ENCODE measurements around the gene ZBED5.

DNA sequence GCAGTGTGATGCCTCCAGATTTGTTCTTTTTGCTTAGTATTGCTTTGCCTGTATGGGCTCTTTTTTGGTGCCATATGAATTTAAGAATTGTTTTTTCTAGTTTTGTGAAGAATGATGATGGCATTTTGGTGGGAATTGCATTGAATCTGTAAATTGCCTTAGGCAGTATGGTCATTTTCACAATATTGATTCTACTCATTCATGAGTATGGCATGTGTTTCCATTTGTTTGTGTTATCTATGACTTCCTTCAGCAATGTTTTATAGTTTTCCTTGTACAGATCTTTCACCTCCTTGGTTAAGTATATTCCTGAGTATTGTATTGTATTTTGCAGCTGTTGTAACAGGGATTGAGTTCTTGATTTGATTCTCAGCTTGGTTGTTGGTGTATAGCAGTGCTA lies 18.3 kb upstream of the ZBED5 start:
- TF ChIP-seq, protein P1, sequence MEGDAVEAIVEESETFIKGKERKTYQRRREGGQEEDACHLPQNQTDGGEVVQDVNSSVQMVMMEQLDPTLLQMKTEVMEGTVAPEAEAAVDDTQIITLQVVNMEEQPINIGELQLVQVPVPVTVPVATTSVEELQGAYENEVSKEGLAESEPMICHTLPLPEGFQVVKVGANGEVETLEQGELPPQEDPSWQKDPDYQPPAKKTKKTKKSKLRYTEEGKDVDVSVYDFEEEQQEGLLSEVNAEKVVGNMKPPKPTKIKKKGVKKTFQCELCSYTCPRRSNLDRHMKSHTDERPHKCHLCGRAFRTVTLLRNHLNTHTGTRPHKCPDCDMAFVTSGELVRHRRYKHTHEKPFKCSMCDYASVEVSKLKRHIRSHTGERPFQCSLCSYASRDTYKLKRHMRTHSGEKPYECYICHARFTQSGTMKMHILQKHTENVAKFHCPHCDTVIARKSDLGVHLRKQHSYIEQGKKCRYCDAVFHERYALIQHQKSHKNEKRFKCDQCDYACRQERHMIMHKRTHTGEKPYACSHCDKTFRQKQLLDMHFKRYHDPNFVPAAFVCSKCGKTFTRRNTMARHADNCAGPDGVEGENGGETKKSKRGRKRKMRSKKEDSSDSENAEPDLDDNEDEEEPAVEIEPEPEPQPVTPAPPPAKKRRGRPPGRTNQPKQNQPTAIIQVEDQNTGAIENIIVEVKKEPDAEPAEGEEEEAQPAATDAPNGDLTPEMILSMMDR (IDR thresholded peaks at IDR 0.05) = no peak
- no peak for TF ChIP-seq POLR2A (IDR thresholded peaks at IDR 0.05)

Measured in heart left ventricle (tissue), 13 donors.